Activated naive CD4-positive, alpha-beta T cell treated with anti-CD3 and anti-CD28 coated beads, Interleukin-2, amount 50 U/mL, for 72 hours (primary cell): ENCODE results near the gene ELP4. TPM values are rescaled to one million over a fixed set of nuclear protein-coding genes. Genes with fewer than 3 reads are reported as not detected.
"Not testable (repeated sequence)": the region's sequence is repeated elsewhere in the genome, so short reads cannot be mapped to it uniquely, and the experiment has no call there.

ENCODE experiments used
- ATAC-seq, 2 donors: fragments of 150-1000 bp; cut with Tn5 transposase; 2 replicates each; pipeline ENCODE4 v1.10.0; 2021; ENCODE audit warnings: mild to moderate bottlenecking in 2 of 2, moderate library complexity in 2 of 2
- DNase-seq, 2 donors: peaks; one replicate each; pipeline ENCODE4 v3.0.0; 2021 to 2022; ENCODE audit warnings: low spot score in 2 of 2
- H3K27ac Mint-ChIP-seq, 2 donors: one replicate each; pipeline ENCODE4 v1.8.0; 2022; ENCODE audit warnings: mild to moderate bottlenecking in 2 of 2, mixed read lengths in 2 of 2
- H3K36me3 Mint-ChIP-seq, 2 donors: one replicate each; pipeline ENCODE4 v1.8.0; 2022; ENCODE audit warnings: mixed read lengths in 2 of 2
- H3K9me3 Mint-ChIP-seq, 2 donors: one replicate each; pipeline ENCODE4 v1.8.0; 2022; ENCODE audit warnings: mixed read lengths in 2 of 2
- total RNA-seq, 2 donors: library from RNA; stranded (reverse); gene quantifications; one replicate each; pipeline ENCODE4 v1.2.3, GENCODE V29; 2022

Gene ELP4
- total RNA-seq, 2 donors from 2014 or later, result 19.1 to 22.7 TPM

GRCh38 chr11:31521497-31522150 lies 12.1 kb downstream of the ELP4 start:
- Mint-ChIP-seq H3K9me3 (no peaks in the 10 kb centered on the region), H3K27ac (no peak overlapping the region), H3K36me3 (peaks cover 0 to 5% of the 10 kb centered on the region in 2 donors)
- no peak for DNase-seq
- ATAC-seq, result no peak

- H3K9me3 Mint-ChIP-seq, result no peaks in the 10 kb centered on the region
These were observed 19.6 kb downstream of the ELP4 start for GRCh38 chr11:31529189-31529588.

GRCh38 chr11:31529701-31530100 lies 20.1 kb downstream of the ELP4 start:
- Mint-ChIP-seq H3K36me3 (peaks cover 0 to under 1% of the 10 kb centered on the region in 2 donors), H3K9me3 (no peaks in the 10 kb centered on the region), H3K27ac (no peak overlapping the region)
- no peak for DNase-seq
- ATAC-seq, result no peak

More at GRCh38 chr11:31529189-31529588, 19.6 kb downstream of the ELP4 start:
- no peak overlapping the region for H3K27ac Mint-ChIP-seq
- DNase-seq, result no peak
- ATAC-seq, result no peak
- peaks cover 0 to 5% of the 10 kb centered on the region in 2 donors for H3K36me3 Mint-ChIP-seq

GRCh38 chr11:31531293-31531692 lies 21.7 kb downstream of the ELP4 start:
- no peak for ATAC-seq
- Mint-ChIP-seq H3K36me3 (no peaks in the 10 kb centered on the region), H3K9me3 (no peaks in the 10 kb centered on the region), H3K27ac (no peak overlapping the region)
- no peak for DNase-seq

GRCh38 chr11:31535479-31535878 lies 25.9 kb downstream of the ELP4 start:
- ATAC-seq (no peak), DNase-seq (no peak)
- Mint-ChIP-seq H3K9me3 (no peaks in the 10 kb centered on the region), H3K27ac (no peak overlapping the region), H3K36me3 (no peaks in the 10 kb centered on the region)

GRCh38 chr11:31542862-31543261 lies 33.3 kb downstream of the ELP4 start:
- ATAC-seq (no peak), DNase-seq (no peak)
- Mint-ChIP-seq H3K36me3 (peaks cover 23 to 28% of the 10 kb centered on the region in 2 donors), H3K27ac (no peak overlapping the region), H3K9me3 (peaks cover 5 to 19% of the 10 kb centered on the region in 2 donors)

GRCh38 chr11:31555938-31556337 lies 46.4 kb downstream of the ELP4 start:
- no peaks in the 10 kb centered on the region for H3K9me3 Mint-ChIP-seq
- no peak for ATAC-seq
- no peak for DNase-seq

GRCh38 chr11:31558001-31558400 lies 48.4 kb downstream of the ELP4 start:
- H3K27ac Mint-ChIP-seq, result no peak overlapping the region
- H3K36me3 Mint-ChIP-seq, result peaks cover 0 to 2% of the 10 kb centered on the region in 2 donors
- no peak for ATAC-seq
- DNase-seq, result no peak
- no peaks in the 10 kb centered on the region for H3K9me3 Mint-ChIP-seq

More at GRCh38 chr11:31555938-31556337, 46.4 kb downstream of the ELP4 start:
- H3K27ac Mint-ChIP-seq, result no peak overlapping the region
- H3K36me3 Mint-ChIP-seq, result no peaks in the 10 kb centered on the region

- H3K36me3 Mint-ChIP-seq, result peaks cover 6 to 10% of the 10 kb centered on the region in 2 donors
- H3K27ac Mint-ChIP-seq, result no peak overlapping the region
- H3K9me3 Mint-ChIP-seq, result peaks cover 0 to 3% of the 10 kb centered on the region in 2 donors
- ATAC-seq (no peak), DNase-seq (no peak)
These were observed 51.4 kb downstream of the ELP4 start for GRCh38 chr11:31560842-31561476.

- DNase-seq, ATAC-seq, H3K27ac Mint-ChIP-seq: not testable (repeated sequence)
- Mint-ChIP-seq H3K36me3 (peaks cover 16 to 24% of the 10 kb centered on the region in 2 donors), H3K9me3 (peaks cover 0 to 12% of the 10 kb centered on the region in 2 donors)
These were observed 55.0 kb downstream of the ELP4 start for GRCh38 chr11:31564517-31564916.

GRCh38 chr11:31574133-31574532 lies 64.6 kb downstream of the ELP4 start:
- H3K27ac Mint-ChIP-seq, DNase-seq, ATAC-seq: not testable (repeated sequence)
- H3K9me3 Mint-ChIP-seq, result peaks cover 24 to 33% of the 10 kb centered on the region in 2 donors
- peaks cover 39 to 48% of the 10 kb centered on the region in 2 donors for H3K36me3 Mint-ChIP-seq

- peaks cover 19 to 27% of the 10 kb centered on the region in 2 donors for H3K9me3 Mint-ChIP-seq
- H3K36me3 Mint-ChIP-seq, result peaks cover 36 to 38% of the 10 kb centered on the region in 2 donors
- not testable (repeated sequence) for ATAC-seq, DNase-seq, H3K27ac Mint-ChIP-seq
These were observed 66.2 kb downstream of the ELP4 start for GRCh38 chr11:31575764-31576163.

- H3K36me3 Mint-ChIP-seq, result peaks cover 24 to 29% of the 10 kb centered on the region in 2 donors
- DNase-seq, ATAC-seq, H3K27ac Mint-ChIP-seq: not testable (repeated sequence)
- H3K9me3 Mint-ChIP-seq, result peaks cover 19 to 26% of the 10 kb centered on the region in 2 donors
These were observed 69.8 kb downstream of the ELP4 start for GRCh38 chr11:31579412-31579811.

GRCh38 chr11:31582697-31583096 lies 73.1 kb downstream of the ELP4 start:
- Mint-ChIP-seq H3K36me3 (peaks cover 5% of the 10 kb centered on the region in 2 donors), H3K27ac (no peak overlapping the region), H3K9me3 (peaks cover 0 to 4% of the 10 kb centered on the region in 2 donors)
- no peak for DNase-seq
- no peak for ATAC-seq

- Mint-ChIP-seq H3K9me3 (no peaks in the 10 kb centered on the region), H3K27ac (no peak overlapping the region), H3K36me3 (peaks cover 0 to 5% of the 10 kb centered on the region in 2 donors)
- DNase-seq (no peak), ATAC-seq (no peak)
These were observed 88.9 kb downstream of the ELP4 start for GRCh38 chr11:31598454-31598853.

GRCh38 chr11:31601635-31602282 lies 92.2 kb downstream of the ELP4 start:
- ATAC-seq (no peak), DNase-seq (no peak)
- no peaks in the 10 kb centered on the region for H3K9me3 Mint-ChIP-seq
- H3K36me3 Mint-ChIP-seq, result peaks cover 0 to 5% of the 10 kb centered on the region in 2 donors
- H3K27ac Mint-ChIP-seq, result no peak overlapping the region

- no peak for DNase-seq
- peaks cover 0 to 6% of the 10 kb centered on the region in 2 donors for H3K36me3 Mint-ChIP-seq
- peaks cover 3 to 7% of the 10 kb centered on the region in 2 donors for H3K9me3 Mint-ChIP-seq
- no peak overlapping the region for H3K27ac Mint-ChIP-seq
- no peak for ATAC-seq
These were observed 97.3 kb downstream of the ELP4 start for GRCh38 chr11:31606893-31607292.
